ENCODE measurements around the gene CYP1B1. TPM values are rescaled to one million over a fixed set of nuclear protein-coding genes. Genes with fewer than 3 reads are reported as not detected.
"Not testable (repeated sequence)": the region's sequence is repeated elsewhere in the genome, so short reads cannot be mapped to it uniquely, and the experiment has no call there.

CYP1B1 gene
- total RNA-seq, 2 donors from 2014 or later = 19.4 to 289 TPM

DNA sequence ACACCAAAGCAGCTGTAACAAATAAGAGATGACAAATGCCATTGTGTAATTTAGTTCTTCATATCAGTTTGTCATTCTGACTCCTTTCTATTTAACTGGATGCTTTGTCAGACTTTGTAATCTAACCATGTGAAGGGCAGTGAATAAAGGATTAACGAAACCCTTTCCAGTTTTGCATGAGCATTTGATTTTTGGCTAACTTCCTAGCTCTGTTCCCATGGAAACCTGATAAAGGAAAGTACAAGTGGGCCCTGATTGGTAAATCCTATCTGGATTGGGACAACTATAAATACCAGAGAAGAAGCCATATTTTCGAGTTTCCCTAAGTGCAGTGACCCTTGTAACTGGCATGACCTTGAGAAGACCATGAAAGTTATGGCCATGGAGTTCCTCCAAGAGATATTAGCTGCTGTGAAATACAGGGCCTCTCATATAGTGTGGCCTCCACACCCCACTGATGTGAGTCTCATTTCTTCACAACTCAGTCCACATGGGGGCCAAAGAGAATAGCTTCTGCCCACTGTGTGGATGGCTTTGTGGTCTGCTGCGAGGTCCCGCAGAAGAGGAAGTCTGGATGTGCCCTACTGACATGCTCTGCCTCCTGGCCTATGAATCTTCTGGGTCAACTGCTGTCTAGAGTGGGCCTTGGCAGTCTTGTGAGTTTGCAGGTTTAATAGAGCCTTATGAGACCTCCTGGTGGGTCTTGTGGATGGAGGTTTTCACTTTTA lies 38.2 kb upstream of the CYP1B1 start:
- TF ChIP-seq POLR2A (IDR thresholded peaks at IDR 0.05) (no peak), POLR2AphosphoS5 (IDR thresholded peaks at IDR 0.05) (no peak)
- TF ChIP-seq, protein P1, sequence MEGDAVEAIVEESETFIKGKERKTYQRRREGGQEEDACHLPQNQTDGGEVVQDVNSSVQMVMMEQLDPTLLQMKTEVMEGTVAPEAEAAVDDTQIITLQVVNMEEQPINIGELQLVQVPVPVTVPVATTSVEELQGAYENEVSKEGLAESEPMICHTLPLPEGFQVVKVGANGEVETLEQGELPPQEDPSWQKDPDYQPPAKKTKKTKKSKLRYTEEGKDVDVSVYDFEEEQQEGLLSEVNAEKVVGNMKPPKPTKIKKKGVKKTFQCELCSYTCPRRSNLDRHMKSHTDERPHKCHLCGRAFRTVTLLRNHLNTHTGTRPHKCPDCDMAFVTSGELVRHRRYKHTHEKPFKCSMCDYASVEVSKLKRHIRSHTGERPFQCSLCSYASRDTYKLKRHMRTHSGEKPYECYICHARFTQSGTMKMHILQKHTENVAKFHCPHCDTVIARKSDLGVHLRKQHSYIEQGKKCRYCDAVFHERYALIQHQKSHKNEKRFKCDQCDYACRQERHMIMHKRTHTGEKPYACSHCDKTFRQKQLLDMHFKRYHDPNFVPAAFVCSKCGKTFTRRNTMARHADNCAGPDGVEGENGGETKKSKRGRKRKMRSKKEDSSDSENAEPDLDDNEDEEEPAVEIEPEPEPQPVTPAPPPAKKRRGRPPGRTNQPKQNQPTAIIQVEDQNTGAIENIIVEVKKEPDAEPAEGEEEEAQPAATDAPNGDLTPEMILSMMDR (IDR thresholded peaks at IDR 0.05) = no peak
- Histone ChIP-seq H3K27ac (no peak overlapping the region), H3K4me1 (replicated peaks) (no peaks in the 10 kb centered on the region), H3K36me3 (no peaks in the 10 kb centered on the region), H3K4me3 (no peak overlapping the region), H3K9me3 (no peaks in the 10 kb centered on the region), H3K27me3 (replicated peaks; ENCODE audit: insufficient read depth) (no peaks in the 10 kb centered on the region)
- 72% methylated on average over 4 of the region's 4 CpGs for WGBS
- DNase-seq (ENCODE audit: low spot score) = no peak
- intact Hi-C loops (cut with DNase I) = no loop called here

DNA sequence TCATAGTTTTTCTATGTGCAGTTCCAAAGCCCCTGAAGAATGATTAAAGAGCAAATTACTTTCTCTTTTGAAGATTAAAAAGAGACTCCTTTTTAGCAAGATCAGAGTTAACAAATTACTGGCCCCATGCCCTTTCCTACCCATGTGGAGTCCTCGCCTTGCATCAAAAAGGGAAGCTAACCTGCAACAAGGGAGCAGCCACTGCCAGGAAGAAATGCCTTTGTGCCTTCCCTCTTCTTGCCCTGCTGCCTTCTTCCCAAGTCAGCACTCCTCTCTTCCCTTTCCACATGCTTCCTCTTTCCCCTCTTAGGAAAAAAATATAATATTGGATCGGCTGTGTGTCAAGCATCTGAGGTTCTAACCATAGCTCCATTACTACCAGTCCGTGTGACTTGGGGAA lies 37.1 kb upstream of the CYP1B1 start:
- H3K36me3 ChIP-seq = no peaks in the 10 kb centered on the region
- H3K27ac ChIP-seq = no peak overlapping the region

DNA sequence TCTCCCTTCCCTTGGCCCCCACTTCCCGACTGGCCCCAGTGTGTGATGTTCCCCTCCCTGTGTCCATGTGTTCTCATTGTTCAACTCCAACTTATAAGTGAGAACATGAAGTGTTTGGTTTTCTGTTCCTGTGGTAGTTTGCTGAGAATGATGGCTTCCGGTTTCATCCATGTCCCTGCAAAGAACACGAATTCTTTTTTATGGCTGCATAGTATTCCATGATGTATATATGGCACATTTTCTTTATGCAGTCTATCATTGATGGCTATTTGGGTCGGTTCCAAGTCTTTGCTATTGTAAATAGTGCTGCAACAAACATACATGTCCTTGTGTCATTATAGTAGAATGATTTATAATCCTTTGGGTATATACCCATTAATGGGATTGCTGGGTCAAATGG lies 35.4 kb upstream of the CYP1B1 start:
- H3K4me3 ChIP-seq; DNase-seq (ENCODE audit: low spot score); H3K27me3 ChIP-seq (replicated peaks; ENCODE audit: insufficient read depth); intact Hi-C loops (cut with DNase I); H3K9me3 ChIP-seq; H3K36me3 ChIP-seq; H3K4me1 ChIP-seq (replicated peaks); H3K27ac ChIP-seq: not testable (repeated sequence)
- 95% methylated on average over 4 of the region's 4 CpGs for WGBS

More for the DNA sequence above, 37.1 kb upstream of the CYP1B1 start:
- Histone ChIP-seq H3K27me3 (replicated peaks; ENCODE audit: insufficient read depth) (no peaks in the 10 kb centered on the region), H3K9me3 (no peaks in the 10 kb centered on the region), H3K4me3 (no peak overlapping the region), H3K4me1 (replicated peaks) (no peaks in the 10 kb centered on the region)
- DNase-seq (ENCODE audit: low spot score) = no peak
- 55% methylated on average over 3 of the region's 3 CpGs for WGBS
- intact Hi-C loops (cut with DNase I) = no loop called here
- TF ChIP-seq POLR2A (IDR thresholded peaks at IDR 0.05) (no peak), POLR2AphosphoS5 (IDR thresholded peaks at IDR 0.05) (no peak)
- TF ChIP-seq, protein P1 (IDR thresholded peaks at IDR 0.05) = no peak

DNA sequence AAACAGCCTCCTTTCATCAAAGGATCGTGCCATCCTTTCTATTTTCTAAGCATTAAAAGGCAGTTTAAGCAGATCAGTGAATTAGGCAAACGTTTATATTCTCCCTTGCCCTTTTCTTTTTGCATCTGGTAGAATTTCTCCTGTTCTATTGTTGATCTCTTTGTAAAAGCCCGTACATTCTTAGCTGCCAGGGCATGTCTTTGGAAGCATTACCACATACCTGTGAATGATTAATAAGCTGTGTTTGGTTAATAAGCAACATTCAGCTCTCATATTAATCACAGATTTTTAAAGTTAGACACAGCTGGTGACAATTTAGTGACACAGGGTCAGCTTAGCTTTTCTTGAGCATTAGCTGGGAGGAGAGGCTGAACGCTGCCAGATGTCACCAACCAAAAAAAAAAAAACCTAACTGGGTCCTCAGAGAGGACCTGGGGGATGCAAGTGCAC lies 33.8 kb upstream of the CYP1B1 start:
- DNase-seq (ENCODE audit: low spot score) = no peak
- WGBS = 33% methylated on average over 4 of the region's 4 CpGs
- Histone ChIP-seq H3K4me3 (no peak overlapping the region), H3K9me3 (no peaks in the 10 kb centered on the region), H3K27ac (peak overlapping the region; percentile 50 to 69), H3K4me1 (replicated peaks) (no peaks in the 10 kb centered on the region), H3K36me3 (no peaks in the 10 kb centered on the region), H3K27me3 (replicated peaks; ENCODE audit: insufficient read depth) (no peaks in the 10 kb centered on the region)
- intact Hi-C loops (cut with DNase I) = no loop called here
- TF ChIP-seq POLR2AphosphoS5 (IDR thresholded peaks at IDR 0.05) = peak; percentile 55
- no peak for TF ChIP-seq POLR2A (IDR thresholded peaks at IDR 0.05)

DNA sequence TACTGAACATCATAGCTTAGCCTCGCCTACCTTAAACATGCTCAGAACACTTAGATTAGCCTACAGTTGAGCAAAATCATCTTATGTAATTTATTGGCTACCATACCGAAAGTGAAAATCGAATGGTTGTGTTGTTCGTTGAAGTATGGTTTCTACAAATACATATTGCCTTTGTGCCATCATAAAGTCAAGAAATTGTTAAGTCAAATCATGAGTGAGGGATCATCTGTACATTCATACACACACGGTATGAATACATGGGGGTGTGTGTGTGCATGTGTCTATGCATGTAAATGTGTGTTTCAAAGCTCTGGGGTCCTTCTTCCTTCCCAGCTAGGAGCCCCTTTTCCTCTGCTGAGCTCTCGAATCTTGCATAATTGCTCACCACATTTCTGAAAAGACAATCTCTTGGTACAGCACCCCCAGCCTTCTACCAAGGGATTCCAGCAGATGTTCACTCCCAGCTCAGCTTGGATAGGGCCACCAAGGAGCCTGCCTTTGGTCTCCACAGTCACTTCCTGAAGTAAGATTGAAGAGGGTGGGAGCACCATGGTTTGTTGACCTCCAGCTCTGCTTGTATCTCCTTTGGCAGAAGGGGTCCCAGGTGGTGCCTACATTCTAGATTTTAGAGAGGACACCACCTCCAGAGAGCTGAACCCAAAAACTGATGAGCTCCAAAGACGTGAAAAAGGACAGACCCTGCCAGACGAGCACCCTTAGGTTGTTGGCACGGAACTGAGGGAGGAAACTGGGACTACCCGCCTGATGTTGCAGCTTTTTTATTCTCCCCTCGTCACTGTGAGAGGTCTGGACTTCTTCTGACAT lies 33.2 kb upstream of the CYP1B1 start:
- Histone ChIP-seq H3K4me3 (no peak overlapping the region), H3K9me3 (no peaks in the 10 kb centered on the region), H3K27ac (peak overlapping the region; percentile 50 to 69), H3K36me3 (no peaks in the 10 kb centered on the region), H3K27me3 (replicated peaks; ENCODE audit: insufficient read depth) (no peaks in the 10 kb centered on the region), H3K4me1 (replicated peaks) (no peaks in the 10 kb centered on the region)
- no peak for TF ChIP-seq POLR2A (IDR thresholded peaks at IDR 0.05)
- TF ChIP-seq POLR2AphosphoS5 (IDR thresholded peaks at IDR 0.05) = no peak
- TF ChIP-seq, protein P1 (IDR thresholded peaks at IDR 0.05) = no peak
- WGBS = 71% methylated on average over 11 of the region's 11 CpGs
- no peak for DNase-seq (ENCODE audit: low spot score)
- intact Hi-C loops (cut with DNase I) = no loop called here

Measured in prostate gland (tissue), 2 donors.